GM10266 (cell line): ENCODE measurements around the gene JAKMIP3.

Experiments
- DNase-seq: peaks from one replicate; pipeline ENCODE4 v3.0.0; 2012; ENCODE audit errors: extremely low spot score
- TF ChIP-seq, protein P1 (sequence below): IDR thresholded peaks from 2 replicates; pipeline ENCODE4 v1.5.1; 2012; ENCODE audit warnings: mild to moderate bottlenecking, low read depth; ENCODE audit not compliant: control insufficient read depth, insufficient read depth; ENCODE audit errors: missing control alignments

JAKMIP3 gene

DNA sequence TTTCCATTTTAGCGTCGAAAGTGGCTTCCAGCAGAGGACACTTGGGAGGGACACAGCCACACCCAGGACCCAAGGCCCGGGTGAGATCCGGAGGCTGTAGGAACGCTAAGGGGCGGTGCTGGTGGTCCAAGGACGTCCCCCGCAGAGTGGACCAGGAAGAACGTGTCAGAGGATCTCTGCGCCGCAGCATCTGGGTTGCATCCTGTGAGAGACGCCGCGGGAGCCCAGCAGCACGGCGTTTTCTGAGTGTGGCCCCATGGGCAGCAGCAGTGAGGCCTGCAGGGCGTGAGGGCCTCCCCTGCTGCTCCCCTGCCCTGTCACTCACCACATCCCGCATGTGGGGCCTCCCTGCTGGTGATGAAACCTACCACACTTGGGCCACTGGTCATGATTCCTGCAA, 43.5 kb upstream of the JAKMIP3 start:
- TF ChIP-seq, protein P1, sequence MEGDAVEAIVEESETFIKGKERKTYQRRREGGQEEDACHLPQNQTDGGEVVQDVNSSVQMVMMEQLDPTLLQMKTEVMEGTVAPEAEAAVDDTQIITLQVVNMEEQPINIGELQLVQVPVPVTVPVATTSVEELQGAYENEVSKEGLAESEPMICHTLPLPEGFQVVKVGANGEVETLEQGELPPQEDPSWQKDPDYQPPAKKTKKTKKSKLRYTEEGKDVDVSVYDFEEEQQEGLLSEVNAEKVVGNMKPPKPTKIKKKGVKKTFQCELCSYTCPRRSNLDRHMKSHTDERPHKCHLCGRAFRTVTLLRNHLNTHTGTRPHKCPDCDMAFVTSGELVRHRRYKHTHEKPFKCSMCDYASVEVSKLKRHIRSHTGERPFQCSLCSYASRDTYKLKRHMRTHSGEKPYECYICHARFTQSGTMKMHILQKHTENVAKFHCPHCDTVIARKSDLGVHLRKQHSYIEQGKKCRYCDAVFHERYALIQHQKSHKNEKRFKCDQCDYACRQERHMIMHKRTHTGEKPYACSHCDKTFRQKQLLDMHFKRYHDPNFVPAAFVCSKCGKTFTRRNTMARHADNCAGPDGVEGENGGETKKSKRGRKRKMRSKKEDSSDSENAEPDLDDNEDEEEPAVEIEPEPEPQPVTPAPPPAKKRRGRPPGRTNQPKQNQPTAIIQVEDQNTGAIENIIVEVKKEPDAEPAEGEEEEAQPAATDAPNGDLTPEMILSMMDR = no peak
- no peak for DNase-seq

DNA sequence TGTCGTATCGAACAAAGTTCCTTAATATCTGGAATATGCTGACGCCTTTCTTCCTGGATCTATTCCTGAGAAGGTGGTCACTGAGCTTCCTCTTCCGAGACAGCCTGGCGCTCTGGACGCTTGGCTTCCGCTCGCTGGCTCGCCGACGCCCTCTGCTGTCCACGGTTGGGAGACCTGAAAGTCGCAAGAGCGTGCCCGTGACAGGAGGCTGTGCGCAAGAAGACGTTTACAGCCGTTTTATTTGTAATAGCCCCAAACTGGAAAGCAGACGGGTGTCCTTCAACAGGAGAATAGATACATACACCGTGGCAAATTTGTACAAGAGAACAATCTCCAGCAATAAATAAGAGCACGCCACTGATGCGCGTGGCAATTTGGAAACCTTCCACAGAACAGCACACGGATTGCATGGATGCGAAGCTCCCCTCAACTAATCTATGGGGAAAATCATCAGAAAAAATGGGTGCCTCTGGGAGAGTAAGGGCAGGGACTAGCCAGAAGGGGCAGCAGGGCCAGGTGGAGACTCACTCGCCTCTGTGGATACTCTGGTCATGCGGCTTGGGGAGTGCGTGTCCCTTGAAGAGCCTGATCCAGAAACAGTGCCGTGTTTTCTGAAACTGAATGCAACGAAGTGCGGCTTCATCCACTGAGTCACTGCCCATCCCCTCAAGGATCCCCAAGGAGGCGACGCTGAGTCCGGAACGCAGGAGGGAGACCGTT, 42.5 kb upstream of the JAKMIP3 start:
- TF ChIP-seq, protein P1 = peak; percentile 98
- DNase-seq = peak; percentile 80

DNA sequence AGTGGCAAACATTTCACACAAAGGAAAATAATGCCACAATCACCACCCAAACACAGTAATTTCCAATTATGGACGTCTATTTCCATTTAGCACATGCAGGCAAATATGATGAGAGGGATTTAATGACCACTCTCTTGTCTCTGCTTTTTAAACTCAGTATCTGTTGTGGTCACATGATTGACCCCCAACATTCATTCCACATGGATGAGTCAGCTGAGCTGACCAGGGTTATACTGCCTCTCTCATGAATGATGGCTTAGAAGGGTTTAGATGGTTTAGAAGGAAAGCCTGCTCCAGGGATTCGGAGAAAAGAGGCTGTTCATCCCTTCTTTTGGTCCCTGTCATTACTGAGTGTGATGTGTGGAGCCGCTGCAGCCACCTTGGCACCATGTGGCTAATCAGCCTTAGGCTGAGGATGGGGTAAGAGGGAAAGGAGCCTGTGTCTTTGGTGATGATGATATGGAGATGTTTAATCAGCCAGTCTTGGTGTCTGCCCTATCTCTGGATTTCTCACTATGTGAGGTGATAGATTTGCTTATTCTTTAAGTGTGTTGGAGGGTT, 38.2 kb upstream of the JAKMIP3 start:
- TF ChIP-seq, protein P1 = no peak
- DNase-seq = no peak

DNA sequence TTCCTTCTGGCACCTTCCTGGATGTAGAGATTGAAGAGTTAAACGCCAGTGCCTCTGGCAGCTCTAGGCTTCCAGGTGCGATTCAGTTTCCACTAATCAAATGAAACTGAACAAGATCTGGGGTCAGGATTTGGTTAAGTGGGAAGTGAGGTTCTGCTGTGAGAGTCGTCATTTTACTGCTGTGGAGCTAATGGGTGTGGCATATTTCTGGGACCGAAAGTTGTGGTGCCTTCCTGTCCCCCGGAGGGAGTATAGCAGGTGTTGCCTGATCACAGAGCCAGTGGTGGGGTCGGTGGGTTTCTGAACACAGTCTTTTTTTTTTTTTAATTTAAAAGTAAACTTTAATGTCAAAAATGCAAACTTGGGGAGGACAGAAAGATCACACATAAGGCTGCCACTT, 37.0 kb upstream of the JAKMIP3 start:
- TF ChIP-seq, protein P1 = no peak

DNA sequence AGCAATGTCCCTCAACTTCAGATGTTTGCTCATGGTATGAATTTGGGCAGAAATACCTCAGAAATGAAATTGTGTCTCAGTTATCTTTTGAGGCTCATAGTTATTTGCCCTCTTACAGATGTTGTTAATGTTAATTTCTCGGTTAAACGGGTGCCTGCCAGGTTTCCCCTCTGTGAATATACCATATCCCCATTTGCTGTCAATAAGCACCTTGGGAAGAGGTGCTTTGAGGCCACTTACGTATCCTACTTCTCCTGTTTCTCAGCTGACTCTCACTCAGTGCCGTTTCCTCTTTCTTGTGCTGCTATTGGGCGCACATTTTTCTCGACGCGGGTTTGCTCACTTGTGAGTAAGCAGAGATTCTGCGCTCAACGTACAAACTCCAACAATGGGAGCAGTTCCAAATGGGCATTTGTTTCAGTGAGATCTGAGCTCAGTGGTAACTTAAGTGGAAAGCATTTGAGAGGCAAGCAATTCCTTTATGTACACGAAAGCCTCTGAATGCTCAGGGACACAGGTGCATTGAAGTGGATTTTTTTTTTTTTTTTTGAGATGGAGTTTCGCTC, 34.8 kb upstream of the JAKMIP3 start:
- no peak for DNase-seq
- TF ChIP-seq, protein P1 = no peak

More for the DNA sequence above, 37.0 kb upstream of the JAKMIP3 start:
- no peak for DNase-seq

DNA sequence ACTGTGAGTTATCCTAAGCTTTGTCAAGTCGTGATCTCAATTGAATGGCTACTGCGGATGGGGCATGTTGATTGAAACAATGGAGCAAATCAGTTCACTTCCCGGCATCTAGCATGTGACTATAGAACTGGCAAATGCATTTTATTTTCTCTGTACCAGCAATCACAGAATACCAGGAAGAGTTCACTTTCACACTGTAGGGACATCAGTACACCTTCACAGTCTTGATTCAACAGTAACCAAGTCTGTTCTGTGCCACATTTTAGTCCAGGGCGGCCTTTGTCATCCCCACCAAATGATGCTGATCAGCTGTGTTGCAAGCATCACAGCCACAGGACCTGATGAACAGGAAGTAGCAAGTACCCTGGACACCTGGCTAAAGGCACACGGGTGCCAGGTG, 32.1 kb upstream of the JAKMIP3 start:
- no peak for DNase-seq
- TF ChIP-seq, protein P1 = no peak

DNA sequence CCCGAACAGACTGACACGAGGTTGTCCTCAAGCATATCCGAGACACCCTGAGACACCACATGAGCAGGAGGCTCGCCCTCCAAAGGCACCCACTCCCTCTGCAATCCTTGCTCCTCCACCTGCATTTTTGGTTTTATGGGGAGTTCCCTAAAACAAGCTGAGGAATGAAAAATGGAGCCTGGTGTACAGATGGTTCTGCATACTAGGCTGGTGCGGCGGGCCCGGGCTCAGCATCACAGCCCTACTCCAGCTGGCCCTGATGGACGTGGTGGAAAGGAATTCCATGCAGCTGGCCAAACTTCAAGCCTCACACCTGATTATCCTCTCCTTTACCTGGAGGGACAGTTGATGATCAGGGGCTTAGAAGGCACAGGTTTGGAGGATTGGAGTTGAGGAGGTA, 30.3 kb upstream of the JAKMIP3 start:
- TF ChIP-seq, protein P1 = no peak

More for the DNA sequence above, 30.3 kb upstream of the JAKMIP3 start:
- DNase-seq = no peak
